SK-N-SH (cell line): ENCODE results near the gene ANKRD33B. TPM values are rescaled to one million over a fixed set of nuclear protein-coding genes. Genes with fewer than 3 reads are reported as not detected.
A peak's percentile ranks its signal among the peaks of the same experiment; 100 is the strongest.

Experiments
- CTCF ChIA-PET: fragments of 300-600, 350-600 bp; formaldehyde crosslinking; extraction: SDS; loops from one replicate; lab custom pipeline; 2021; lab: Yijun Ruan, JAX
- POLR2A ChIA-PET: fragments of 350-600 bp; sonication (Branson Sonifier 250); formaldehyde crosslinking; extraction: SDS; loops from one replicate; lab custom pipeline; 2020; ENCODE audit warnings: antibody characterized with exemption, inconsistent platforms; lab: Yijun Ruan, JAX
- DNase-seq: peaks from one replicate; pipeline ENCODE4 v3.0.0; 2012
- H2AFZ ChIP-seq: fragments of 200-600 bp; sonication (generic); 2 replicates; pipeline ENCODE4 v1.8.1; 2016; ENCODE audit warnings: antibody characterized with exemption, mild to moderate bottlenecking, low read depth
- H3F3A ChIP-seq: fragments of 200-600 bp; sonication (generic); replicated peaks from 2 replicates; pipeline ENCODE3; 2016; ENCODE audit warnings: antibody characterized with exemption, mild to moderate bottlenecking; ENCODE audit not compliant: insufficient read depth
- H3K27ac ChIP-seq, 2 experiments: fragments of 200-500 bp in 1 of 2; fragments of 200-600 bp in 1 of 2; sonication (Bioruptor generic) in 1 of 2; sonication (generic), shearing (Covaris generic) in 1 of 2; 2 replicates each; pipeline versions ENCODE4 v1.5.1 to v1.6.1; 2014 to 2016; ENCODE audit warnings: low read depth in 2 of 2, inconsistent platforms in 1 of 2, low read length in 1 of 2, mild to moderate bottlenecking in 1 of 2, mixed read lengths in 1 of 2
- H3K27me3 ChIP-seq: fragments of 200-600 bp; sonication (generic), shearing (Covaris generic); 2 replicates; pipeline ENCODE4 v1.6.1; 2016; ENCODE audit warnings: mixed run types; ENCODE audit not compliant: insufficient read depth
- H3K36me3 ChIP-seq, 2 experiments: fragments of 200-500 bp in 1 of 2; fragments of 200-600 bp in 1 of 2; sonication (Bioruptor generic) in 1 of 2; sonication (generic) in 1 of 2; replicated peaks in 1 of 2; 2 replicates each; pipeline versions ENCODE3 to v1.5.1; 2014 to 2016; ENCODE audit warnings: low read length in 1 of 2, mild to moderate bottlenecking in 1 of 2; ENCODE audit not compliant: insufficient read depth in 2 of 2, control insufficient read depth in 1 of 2
- H3K4me1 ChIP-seq, 2 experiments: fragments of 200-500 bp in 1 of 2; fragments of 200-600 bp in 1 of 2; sonication (Bioruptor generic) in 1 of 2; sonication (generic), shearing (Covaris generic) in 1 of 2; 2 replicates each; pipeline versions ENCODE4 v1.5.1 to v1.6.1; 2014 to 2016; ENCODE audit warnings: low read depth in 1 of 2, low read length in 1 of 2, mixed run types in 1 of 2; ENCODE audit not compliant: insufficient read depth in 2 of 2, control insufficient read depth in 1 of 2
- H3K4me2 ChIP-seq: fragments of 200-600 bp; sonication (generic), shearing (Covaris generic); 2 replicates; pipeline ENCODE4 v1.6.1; 2017; ENCODE audit warnings: mixed run types
- H3K4me3 ChIP-seq, 2 experiments: fragments of 200-500 bp in 1 of 2; fragments of 200-600 bp in 1 of 2; sonication (Bioruptor generic) in 1 of 2; sonication (generic), shearing (Covaris generic) in 1 of 2; 2 replicates each; pipeline versions ENCODE4 v1.5.1 to v1.8.1; 2014 to 2016; ENCODE audit warnings: low read depth in 2 of 2, inconsistent platforms in 1 of 2, low read length in 1 of 2, mild to moderate bottlenecking in 1 of 2, mixed read lengths in 1 of 2, moderate library complexity in 1 of 2
- H3K79me2 ChIP-seq: fragments of 200-600 bp; sonication (generic); 2 replicates; pipeline ENCODE4 v1.8.1; 2017; ENCODE audit warnings: mild to moderate bottlenecking; ENCODE audit not compliant: insufficient read depth
- H3K9ac ChIP-seq: fragments of 200-600 bp; sonication (generic); 2 replicates; pipeline ENCODE4 v1.6.1; 2017; ENCODE audit warnings: mixed run types
- H3K9me2 ChIP-seq: fragments of 200-600 bp; sonication (generic); 2 replicates; pipeline ENCODE4 v1.6.1; 2017; ENCODE audit warnings: mixed run types
- H3K9me3 ChIP-seq: fragments of 200-600 bp; sonication (generic); 2 replicates; pipeline ENCODE4 v1.6.1; 2017; ENCODE audit warnings: mixed run types, mild to moderate bottlenecking, moderate library complexity
- H4K20me1 ChIP-seq: fragments of 200-600 bp; sonication (generic); 2 replicates; pipeline ENCODE4 v1.6.1; 2017; ENCODE audit warnings: mild to moderate bottlenecking, mixed run types; ENCODE audit not compliant: insufficient read depth
- CHD2 ChIP-seq: fragments of 150-350 bp; IDR thresholded peaks from 2 replicates; pipeline ENCODE4 v1.6.1; 2018; ENCODE audit warnings: low read length; ENCODE audit not compliant: partially characterized antibody
- EZH2phosphoT487 ChIP-seq: fragments of 200-600 bp; sonication (generic); IDR thresholded peaks from 2 replicates; pipeline ENCODE4 v1.6.1; 2017; ENCODE audit warnings: low read depth, mixed run types, mild to moderate bottlenecking, antibody characterized with exemption, moderate library complexity, borderline replicate concordance
- FOSL2 ChIP-seq: IDR thresholded peaks from 2 replicates; pipeline ENCODE4 v1.4.0; 2012; ENCODE audit warnings: low read depth, mild to moderate bottlenecking, moderate library complexity, borderline replicate concordance
- FOXM1 ChIP-seq: IDR thresholded peaks from 2 replicates; pipeline ENCODE4 v1.4.0; 2012; ENCODE audit warnings: low read depth, mild to moderate bottlenecking
- GABPA ChIP-seq: IDR thresholded peaks from 2 replicates; pipeline ENCODE4 v1.4.0; 2012; ENCODE audit warnings: low read depth, mild to moderate bottlenecking
- GATA2 ChIP-seq: sonication (generic); formaldehyde crosslinking; IDR thresholded peaks from 2 replicates; pipeline ENCODE4 v1.5.0; 2020; ENCODE audit warnings: mild to moderate bottlenecking, missing genetic modification reagents
- JUND ChIP-seq: IDR thresholded peaks from 2 replicates; pipeline ENCODE4 v1.4.0; 2012
- MEF2A ChIP-seq: IDR thresholded peaks from 2 replicates; pipeline ENCODE4 v1.4.0; 2012; ENCODE audit warnings: low read depth, borderline replicate concordance
- NFIC ChIP-seq: IDR thresholded peaks from 2 replicates; pipeline ENCODE4 v1.4.0; 2012; ENCODE audit warnings: borderline replicate concordance
- PBX3 ChIP-seq: IDR thresholded peaks from 2 replicates; pipeline ENCODE4; 2012
- RAD21 ChIP-seq: IDR thresholded peaks from 2 replicates; pipeline ENCODE4 v1.6.1; 2012; ENCODE audit warnings: mild to moderate bottlenecking, low read length
- RCOR1 ChIP-seq: fragments of 150-350 bp; IDR thresholded peaks from 2 replicates; pipeline ENCODE4 v1.6.1; 2017; ENCODE audit warnings: antibody characterized with exemption, low read length
- RXRA ChIP-seq: IDR thresholded peaks from 2 replicates; pipeline ENCODE4 v1.4.0; 2012; ENCODE audit warnings: low read depth, mild to moderate bottlenecking, borderline replicate concordance
- SMC3 ChIP-seq: IDR thresholded peaks from 2 replicates; pipeline ENCODE4 v1.6.1; 2012; ENCODE audit warnings: low read depth, low read length, improper control_type of control experiment
- TCF12 ChIP-seq: IDR thresholded peaks from 2 replicates; pipeline ENCODE4 v1.4.0; 2012
- YY1 ChIP-seq: IDR thresholded peaks from 2 replicates; pipeline ENCODE4 v1.4.0; 2012; ENCODE audit warnings: low read depth, mild to moderate bottlenecking
- WGBS: methylation state at CpG from one replicate; pipeline ENCODE4 v1.1.6; 2017; ENCODE audit warnings: low lambda C conversion rate; 5-methylcytosine and 5-hydroxymethylcytosine counted together
- polyA plus RNA-seq, 3 experiments: library from polyadenylated mRNA; depleted of rRNA; stranded (reverse); fragments of >200 nt; gene quantifications; 2 replicates each; pipeline ENCODE4 v1.2.3, GENCODE V29; 2012
- TF ChIP-seq, protein P1 (sequence below): IDR thresholded peaks from 2 replicates; pipeline ENCODE4 v1.6.1; 2012; ENCODE audit warnings: mild to moderate bottlenecking, low read depth, low read length, moderate library complexity
- TF ChIP-seq, protein P2 (sequence below): fragments of 150-350 bp; IDR thresholded peaks from 2 replicates; pipeline ENCODE4 v1.6.1; 2016; ENCODE audit warnings: mild to moderate bottlenecking, low read depth, low read length

ANKRD33B gene
- polyA plus RNA-seq, 1 of the 3 experiments (the other 2 are of a cell fraction) = 1.8 TPM

DNA sequence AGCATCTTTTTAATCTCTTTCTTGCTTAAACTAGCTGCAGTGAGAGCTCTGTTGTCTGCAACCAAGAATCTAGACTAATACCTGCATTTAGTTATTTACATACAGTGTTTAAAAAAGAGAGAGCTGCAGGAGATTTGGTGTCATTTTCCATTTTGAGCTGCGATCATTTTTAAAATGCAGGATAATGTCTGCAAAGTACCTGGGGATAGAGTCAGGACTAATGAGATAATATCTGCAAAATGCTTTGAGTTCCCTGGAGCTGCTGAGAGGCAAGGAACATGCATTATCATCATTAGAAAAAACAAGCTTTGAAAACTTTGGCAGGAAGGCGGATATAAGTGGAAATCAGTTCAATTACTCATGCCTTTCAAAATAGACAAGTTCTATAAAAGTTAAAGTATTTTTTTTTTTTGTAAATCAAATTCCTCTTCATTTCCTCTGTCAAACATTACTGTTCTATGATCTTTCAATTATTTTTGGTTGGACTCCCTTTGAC, 21.8 kb upstream of the ANKRD33B start:
- H3K4me3 ChIP-seq = no peak overlapping the region
- no peaks in the 10 kb centered on the region for H4K20me1 ChIP-seq
- H3K9me2 ChIP-seq = no peaks in the 10 kb centered on the region
- H3K4me2 ChIP-seq = peak overlapping the region; percentile 24; the same call in 1 of the 2 replicates
- peak overlapping the region in 1 of 2 experiments; percentile 50; a peak in 2 of 4 replicates for H3K27ac ChIP-seq
- 50% methylated on average over 2 of the region's 2 CpGs for WGBS
- no peaks in the 10 kb centered on the region for H3K79me2 ChIP-seq
- H3K36me3 ChIP-seq = no peaks in the 10 kb centered on the region
- CTCF ChIA-PET = interaction anchor here (1.3 kb wide), 1 partner anchor 85 kb away, joined by 5 read pairs; no protein-coding TSS in a partner anchor
- H3F3A ChIP-seq = peaks cover 12% of the 10 kb centered on the region
- H3K4me1 ChIP-seq = peaks cover 2 to 6% of the 10 kb centered on the region in 2 experiments; a peak in 3 of 4 replicates
- no peaks in the 10 kb centered on the region for H3K27me3 ChIP-seq
- no peak overlapping the region for H2AFZ ChIP-seq
- no peak for DNase-seq
- POLR2A ChIA-PET = no interaction called here
- H3K9ac ChIP-seq = peak overlapping the region; percentile 21; the same call in 1 of the 2 replicates
- H3K9me3 ChIP-seq = no peaks in the 10 kb centered on the region
- TF ChIP-seq NFIC = no peak
- no peak for TF ChIP-seq JUND
- TF ChIP-seq TCF12 = no peak
- no peak for TF ChIP-seq GATA2 (CRISPR knock-in tag)
- no peak for TF ChIP-seq GABPA
- TF ChIP-seq CHD2 = no peak
- no peak for TF ChIP-seq RAD21
- TF ChIP-seq RXRA = no peak
- TF ChIP-seq, protein P1, sequence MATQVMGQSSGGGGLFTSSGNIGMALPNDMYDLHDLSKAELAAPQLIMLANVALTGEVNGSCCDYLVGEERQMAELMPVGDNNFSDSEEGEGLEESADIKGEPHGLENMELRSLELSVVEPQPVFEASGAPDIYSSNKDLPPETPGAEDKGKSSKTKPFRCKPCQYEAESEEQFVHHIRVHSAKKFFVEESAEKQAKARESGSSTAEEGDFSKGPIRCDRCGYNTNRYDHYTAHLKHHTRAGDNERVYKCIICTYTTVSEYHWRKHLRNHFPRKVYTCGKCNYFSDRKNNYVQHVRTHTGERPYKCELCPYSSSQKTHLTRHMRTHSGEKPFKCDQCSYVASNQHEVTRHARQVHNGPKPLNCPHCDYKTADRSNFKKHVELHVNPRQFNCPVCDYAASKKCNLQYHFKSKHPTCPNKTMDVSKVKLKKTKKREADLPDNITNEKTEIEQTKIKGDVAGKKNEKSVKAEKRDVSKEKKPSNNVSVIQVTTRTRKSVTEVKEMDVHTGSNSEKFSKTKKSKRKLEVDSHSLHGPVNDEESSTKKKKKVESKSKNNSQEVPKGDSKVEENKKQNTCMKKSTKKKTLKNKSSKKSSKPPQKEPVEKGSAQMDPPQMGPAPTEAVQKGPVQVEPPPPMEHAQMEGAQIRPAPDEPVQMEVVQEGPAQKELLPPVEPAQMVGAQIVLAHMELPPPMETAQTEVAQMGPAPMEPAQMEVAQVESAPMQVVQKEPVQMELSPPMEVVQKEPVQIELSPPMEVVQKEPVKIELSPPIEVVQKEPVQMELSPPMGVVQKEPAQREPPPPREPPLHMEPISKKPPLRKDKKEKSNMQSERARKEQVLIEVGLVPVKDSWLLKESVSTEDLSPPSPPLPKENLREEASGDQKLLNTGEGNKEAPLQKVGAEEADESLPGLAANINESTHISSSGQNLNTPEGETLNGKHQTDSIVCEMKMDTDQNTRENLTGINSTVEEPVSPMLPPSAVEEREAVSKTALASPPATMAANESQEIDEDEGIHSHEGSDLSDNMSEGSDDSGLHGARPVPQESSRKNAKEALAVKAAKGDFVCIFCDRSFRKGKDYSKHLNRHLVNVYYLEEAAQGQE = no peak
- no peak for TF ChIP-seq SMC3
- TF ChIP-seq RCOR1 = no peak

DNA sequence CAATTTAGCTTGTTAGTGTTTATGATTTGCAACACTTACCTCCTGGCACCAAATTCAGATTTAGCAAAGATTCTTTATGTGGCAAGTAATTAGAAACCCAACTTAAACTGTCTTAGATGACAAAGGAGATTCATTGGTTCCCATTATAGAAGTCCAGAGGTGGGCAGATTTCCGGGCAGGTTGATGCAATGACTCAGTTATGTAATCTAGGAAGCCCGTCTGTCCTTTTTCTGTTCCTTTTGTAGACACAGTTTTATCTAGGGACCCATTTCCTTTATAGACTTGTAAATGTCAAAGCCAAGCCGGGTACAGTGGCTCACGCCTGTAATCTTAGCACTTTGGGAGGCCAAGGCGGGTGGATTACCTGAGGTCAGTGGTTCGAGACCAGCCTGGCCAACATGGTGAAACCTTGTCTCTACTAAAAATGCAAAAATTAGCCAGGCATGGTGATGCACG, 20.3 kb upstream of the ANKRD33B start:
- Histone ChIP-seq H4K20me1 (no peaks in the 10 kb centered on the region), H3K4me3 (no peak overlapping the region), H3K36me3 (no peaks in the 10 kb centered on the region), H3K27me3 (no peaks in the 10 kb centered on the region), H3K4me1 (peaks cover 0 to 6% of the 10 kb centered on the region in 2 experiments; a peak in 2 of 4 replicates), H3K4me2 (no peak overlapping the region), H3K9me3 (no peaks in the 10 kb centered on the region), H3K9ac (no peak overlapping the region), H3K27ac (no peak overlapping the region), H2AFZ (no peak overlapping the region), H3F3A (peaks cover 12% of the 10 kb centered on the region), H3K79me2 (no peaks in the 10 kb centered on the region), H3K9me2 (no peaks in the 10 kb centered on the region)
- ChIA-PET CTCF (interaction anchor here (0.9 to 1.1 kb wide), 2 partner anchors 13 to 84 kb away, joined by 3 read pairs; no protein-coding TSS in a partner anchor), POLR2A (no interaction called here)
- DNase-seq = no peak
- 94% methylated on average over 7 of the region's 7 CpGs for WGBS
- TF ChIP-seq RXRA (no peak), FOSL2 (no peak), GABPA (no peak), MEF2A (no peak), PBX3 (no peak), TCF12 (no peak), FOXM1 (no peak), CHD2 (no peak), EZH2phosphoT487 (no peak), YY1 (no peak)
- TF ChIP-seq, protein P2, sequence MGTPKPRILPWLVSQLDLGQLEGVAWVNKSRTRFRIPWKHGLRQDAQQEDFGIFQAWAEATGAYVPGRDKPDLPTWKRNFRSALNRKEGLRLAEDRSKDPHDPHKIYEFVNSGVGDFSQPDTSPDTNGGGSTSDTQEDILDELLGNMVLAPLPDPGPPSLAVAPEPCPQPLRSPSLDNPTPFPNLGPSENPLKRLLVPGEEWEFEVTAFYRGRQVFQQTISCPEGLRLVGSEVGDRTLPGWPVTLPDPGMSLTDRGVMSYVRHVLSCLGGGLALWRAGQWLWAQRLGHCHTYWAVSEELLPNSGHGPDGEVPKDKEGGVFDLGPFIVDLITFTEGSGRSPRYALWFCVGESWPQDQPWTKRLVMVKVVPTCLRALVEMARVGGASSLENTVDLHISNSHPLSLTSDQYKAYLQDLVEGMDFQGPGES = no peak
- TF ChIP-seq, protein P1 = no peak
